GM12892 (cell line): ENCODE measurements around the gene CEACAM5.

Source experiments
- POLR2A ChIP-seq: IDR thresholded peaks from 2 replicates; pipeline ENCODE4 v1.6.1; 2011; ENCODE audit warnings: low read depth, low read length, control low read depth
- POLR2AphosphoS5 ChIP-seq: IDR thresholded peaks from 2 replicates; pipeline ENCODE4 v1.6.1; 2011; ENCODE audit warnings: low read depth, low read length, control low read depth
- TAF1 ChIP-seq: IDR thresholded peaks from 2 replicates; pipeline ENCODE4 v1.6.1; 2011; ENCODE audit warnings: low read depth, mild to moderate bottlenecking, control low read depth, low read length, borderline replicate concordance

DNA sequence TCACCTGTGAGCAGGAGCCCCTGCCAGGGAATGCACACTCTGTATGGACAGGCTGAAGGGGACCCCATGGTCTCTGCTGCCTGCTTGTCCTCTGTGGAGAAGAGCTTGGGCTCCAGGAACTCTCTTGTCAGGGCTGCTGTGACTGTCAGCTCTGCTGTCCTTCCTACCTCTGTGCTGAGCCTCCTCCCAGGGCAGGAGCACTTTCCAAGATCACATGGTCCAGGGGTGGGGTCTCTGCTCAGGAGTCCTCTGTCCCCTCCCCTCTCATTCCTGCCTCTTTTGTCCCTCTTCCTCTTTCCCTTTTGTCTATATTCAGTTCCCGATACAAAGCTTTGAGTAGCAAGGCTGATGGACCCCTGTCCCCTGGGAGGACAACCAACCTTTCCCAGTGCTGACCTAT, 20.3 kb upstream of the CEACAM5 start, which contains the start of gene CEACAM7:
- TF ChIP-seq TAF1 (no peak), POLR2AphosphoS5 (no peak), POLR2A (no peak)
